CD4-positive, CD25-positive, alpha-beta regulatory T cell (primary cell): Measurements from ENCODE around the gene EIF4ENIF1. TPM values are rescaled to one million over a fixed set of nuclear protein-coding genes. Genes with fewer than 3 reads are reported as not detected.
A peak's percentile ranks its signal among the peaks of the same experiment; 100 is the strongest.
"Not testable (repeated sequence)": the region's sequence is repeated elsewhere in the genome, so short reads cannot be mapped to it uniquely, and the experiment has no call there.

ENCODE experiments used
- ATAC-seq, 2 donors: fragments of 150-1000 bp; cut with Tn5 transposase; one replicate each; pipeline ENCODE4 v1.10.0; 2021; ENCODE audit warnings: low read depth in 2 of 2, moderate number of reproducible peaks in 2 of 2, moderate library complexity in 1 of 2
- DNase-seq, 3 donors: peaks; one replicate each; pipeline versions ENCODE4 v3.0.0 to v3.0.0-alpha.2; 2012 to 2022; ENCODE audit warnings: mixed read lengths in 1 of 3
- H3K27ac ChIP-seq: one replicate; pipeline ENCODE4 v1.7.0; 2013; ENCODE audit warnings: mild to moderate bottlenecking, low read length; ENCODE audit not compliant: insufficient read depth, poor library complexity, severe bottlenecking
- H3K27me3 ChIP-seq: one replicate; pipeline ENCODE4 v1.7.0; 2013; ENCODE audit warnings: low read length; ENCODE audit not compliant: control insufficient read depth, insufficient read depth
- H3K36me3 ChIP-seq: one replicate; pipeline ENCODE4 v1.7.0; 2013; ENCODE audit warnings: mild to moderate bottlenecking, low read length, moderate library complexity; ENCODE audit not compliant: control insufficient read depth, insufficient read depth
- H3K4me1 ChIP-seq: 2 replicates; pipeline ENCODE4 v1.7.0; 2013; ENCODE audit warnings: mild to moderate bottlenecking, low read length; ENCODE audit not compliant: insufficient read depth, control insufficient read depth, poor library complexity, severe bottlenecking
- H3K4me3 ChIP-seq: one replicate; pipeline ENCODE4 v1.7.0; 2013; ENCODE audit warnings: low read depth, mild to moderate bottlenecking, low read length, moderate library complexity
- H3K9me3 ChIP-seq, 2 experiments: 1 replicate in 1 of 2; 2 replicates in 1 of 2; pipeline ENCODE4 v1.7.0; 2013; ENCODE audit warnings: low read length in 2 of 2, mild to moderate bottlenecking in 1 of 2, moderate library complexity in 1 of 2; ENCODE audit not compliant: control insufficient read depth in 2 of 2
- H3K27ac Mint-ChIP-seq, 3 donors: one replicate each; pipeline ENCODE4 v1.8.0; 2020 to 2022; ENCODE audit warnings: mild to moderate bottlenecking in 3 of 3, mixed read lengths in 3 of 3, moderate library complexity in 2 of 3
- H3K27me3 Mint-ChIP-seq: one replicate; pipeline ENCODE4 v1.8.0; 2022; ENCODE audit warnings: mild to moderate bottlenecking, mixed read lengths
- H3K36me3 Mint-ChIP-seq: one replicate; pipeline ENCODE4 v1.8.0; 2020; ENCODE audit warnings: mixed read lengths
- H3K4me1 Mint-ChIP-seq, 4 donors: one replicate each; pipeline ENCODE4 v1.8.0; 2020 to 2022; ENCODE audit warnings: mixed read lengths in 4 of 4, mild to moderate bottlenecking in 1 of 4
- H3K4me3 Mint-ChIP-seq, 4 donors: one replicate each; pipeline ENCODE4 v1.8.0; 2020 to 2022; ENCODE audit warnings: mild to moderate bottlenecking in 4 of 4, mixed read lengths in 4 of 4, moderate library complexity in 3 of 4
- H3K9me3 Mint-ChIP-seq, 7 donors: one replicate each; pipeline ENCODE4 v1.8.0; 2020 to 2022; ENCODE audit warnings: mixed read lengths in 7 of 7, mild to moderate bottlenecking in 3 of 7, moderate library complexity in 2 of 7
- polyA plus RNA-seq, 4 donors: library from polyadenylated mRNA; unstranded; fragments of 300-500 nt; fragmentation: Illumina TruSeq; gene quantifications; one replicate each; pipeline ENCODE4 v1.2.3, GENCODE V29; 2021
- total RNA-seq: library from RNA; stranded (reverse); gene quantifications from one replicate; pipeline ENCODE4 v1.2.3, GENCODE V29; 2022

The EIF4ENIF1 gene
- total and polyA plus RNA-seq, 5 donors from 2014 or later: 9.3 to 26.6 (median 11.6) TPM

GRCh38 chr22:31491218-31491962 is 1.7 kb upstream of the EIF4ENIF1 start:
- Histone ChIP-seq H3K36me3 (no peaks in the 10 kb centered on the region), H3K9me3 (no peaks in the 10 kb centered on the region), H3K4me3 (peak overlapping the region; percentile 93), H3K4me1 (peaks cover 53% of the 10 kb centered on the region), H3K27ac (peak overlapping the region; percentile 95), H3K27me3 (no peaks in the 10 kb centered on the region)
- no peaks in the 10 kb centered on the region for H3K9me3 Mint-ChIP-seq
- H3K36me3 Mint-ChIP-seq: peaks cover 4% of the 10 kb centered on the region
- H3K4me1 Mint-ChIP-seq: peaks cover 11 to 61% (median 29%) of the 10 kb centered on the region in 4 donors
- H3K27me3 Mint-ChIP-seq: peaks cover 4% of the 10 kb centered on the region
- peak overlapping the region; percentile 72 to 97 (median 94) for H3K4me3 Mint-ChIP-seq
- ATAC-seq (no peak), DNase-seq (no peak)
- H3K27ac Mint-ChIP-seq: peak overlapping the region; percentile 48 to 94 (median 94)

GRCh38 chr22:31490496-31490925 is 869 bp upstream of the EIF4ENIF1 start:
- H3K9me3 Mint-ChIP-seq: no peaks in the 10 kb centered on the region
- Histone ChIP-seq H3K27ac (peak overlapping the region; percentile 95), H3K9me3 (no peaks in the 10 kb centered on the region), H3K27me3 (no peaks in the 10 kb centered on the region), H3K4me1 (peaks cover 47% of the 10 kb centered on the region), H3K4me3 (peak overlapping the region; percentile 93), H3K36me3 (peaks cover 3% of the 10 kb centered on the region)
- peaks cover 4% of the 10 kb centered on the region for H3K36me3 Mint-ChIP-seq
- peak overlapping the region; percentile 93 to 94 (median 94) for H3K27ac Mint-ChIP-seq
- no peaks in the 10 kb centered on the region for H3K27me3 Mint-ChIP-seq
- DNase-seq (peak in 2 of 3 donors; percentile 25 to 80), ATAC-seq (peak; percentile 49 to 52)
- peak overlapping the region; percentile 90 to 97 (median 94) for H3K4me3 Mint-ChIP-seq
- peaks cover 7 to 56% (median 26%) of the 10 kb centered on the region in 4 donors for H3K4me1 Mint-ChIP-seq

DNA sequence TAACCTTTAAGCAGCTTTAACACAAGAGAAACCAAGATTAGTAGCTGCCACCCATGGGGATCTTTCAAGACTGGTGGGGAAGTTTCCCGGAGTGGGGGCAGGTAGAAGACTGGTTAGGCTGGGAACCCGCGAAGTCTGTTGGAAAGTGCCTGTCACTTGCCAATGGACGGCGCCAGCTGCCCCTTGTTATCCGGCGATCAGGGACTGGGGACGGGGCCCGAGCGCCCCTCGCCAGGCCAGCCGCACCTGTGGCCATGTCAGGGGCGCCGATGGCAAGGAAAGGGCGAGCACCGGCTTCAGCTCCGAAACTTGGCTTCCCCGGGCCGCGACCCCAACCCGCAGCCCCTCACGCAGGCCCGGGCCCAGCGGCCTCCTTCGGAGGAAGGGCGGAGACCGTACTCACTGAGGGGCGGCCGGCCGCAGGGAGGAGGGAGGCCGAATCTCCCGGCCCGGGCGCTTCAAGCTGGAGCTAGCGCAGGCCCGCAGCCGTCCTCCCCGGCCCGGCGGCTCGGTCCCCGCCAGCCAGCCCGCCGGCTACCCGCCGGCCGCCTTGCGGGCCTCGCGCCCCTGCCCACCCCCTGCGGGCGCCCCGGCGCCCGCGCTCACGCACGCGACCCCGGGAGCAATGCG is 539 bp downstream of the EIF4ENIF1 start:
- Mint-ChIP-seq H3K9me3 (no peaks in the 10 kb centered on the region), H3K4me3 (peak overlapping the region; percentile 87 to 96 (median 92)), H3K36me3 (peaks cover 17% of the 10 kb centered on the region), H3K27ac (peak overlapping the region; percentile 83 to 94 (median 88)), H3K27me3 (no peaks in the 10 kb centered on the region), H3K4me1 (peaks cover 10 to 62% (median 32%) of the 10 kb centered on the region in 4 donors)
- ATAC-seq (peak in 1 of 2 donors; percentile 3), DNase-seq (peak; percentile 11 to 40 (median 16))
- H3K27ac ChIP-seq: peak overlapping the region; percentile 95
- peaks cover 12% of the 10 kb centered on the region for H3K36me3 ChIP-seq
- H3K27me3 ChIP-seq: no peaks in the 10 kb centered on the region
- peak overlapping the region; percentile 81 for H3K4me3 ChIP-seq
- peaks cover 33% of the 10 kb centered on the region for H3K4me1 ChIP-seq
- no peaks in the 10 kb centered on the region for H3K9me3 ChIP-seq

DNA sequence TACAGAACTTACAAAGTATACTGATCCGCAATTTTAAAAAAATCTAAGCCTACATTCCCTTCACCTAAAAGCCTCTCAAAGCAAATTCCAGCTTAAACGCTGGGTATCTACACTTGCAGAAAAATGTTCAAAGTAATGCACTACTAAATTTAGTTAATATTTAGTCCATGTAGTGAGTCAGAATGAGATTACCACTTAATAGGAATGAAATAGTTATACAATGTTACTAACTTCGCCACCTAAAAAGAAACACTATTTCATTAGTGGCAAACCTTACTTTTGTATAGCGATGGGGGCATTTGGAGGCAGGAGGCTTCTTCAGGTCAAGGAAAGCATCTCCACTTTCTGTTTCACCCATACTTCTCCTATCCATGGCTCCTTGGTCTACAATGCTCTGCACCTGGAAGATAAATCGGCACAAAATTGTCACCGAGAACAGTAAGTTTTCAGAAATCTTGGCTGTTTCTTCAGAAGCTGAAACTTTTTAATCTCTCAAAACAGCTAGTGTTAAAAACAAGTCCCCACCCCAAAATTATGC is 1.2 kb downstream of the EIF4ENIF1 start:
- peak overlapping the region; percentile 83 to 94 (median 88) for H3K27ac Mint-ChIP-seq
- H3K4me1 ChIP-seq: peaks cover 30% of the 10 kb centered on the region
- H3K27ac ChIP-seq: peak overlapping the region; percentile 95
- peak overlapping the region; percentile 83 to 94 (median 88) for H3K4me3 Mint-ChIP-seq
- H3K27me3 ChIP-seq: no peaks in the 10 kb centered on the region
- H3K27me3 Mint-ChIP-seq: no peaks in the 10 kb centered on the region
- no peak for DNase-seq
- peaks cover 13 to 62% (median 33%) of the 10 kb centered on the region in 4 donors for H3K4me1 Mint-ChIP-seq
- no peaks in the 10 kb centered on the region for H3K9me3 ChIP-seq
- H3K4me3 ChIP-seq: peak overlapping the region; percentile 81
- H3K36me3 ChIP-seq: peaks cover 19% of the 10 kb centered on the region
- H3K36me3 Mint-ChIP-seq: peaks cover 24% of the 10 kb centered on the region
- ATAC-seq: no peak
- H3K9me3 Mint-ChIP-seq: no peaks in the 10 kb centered on the region

DNA sequence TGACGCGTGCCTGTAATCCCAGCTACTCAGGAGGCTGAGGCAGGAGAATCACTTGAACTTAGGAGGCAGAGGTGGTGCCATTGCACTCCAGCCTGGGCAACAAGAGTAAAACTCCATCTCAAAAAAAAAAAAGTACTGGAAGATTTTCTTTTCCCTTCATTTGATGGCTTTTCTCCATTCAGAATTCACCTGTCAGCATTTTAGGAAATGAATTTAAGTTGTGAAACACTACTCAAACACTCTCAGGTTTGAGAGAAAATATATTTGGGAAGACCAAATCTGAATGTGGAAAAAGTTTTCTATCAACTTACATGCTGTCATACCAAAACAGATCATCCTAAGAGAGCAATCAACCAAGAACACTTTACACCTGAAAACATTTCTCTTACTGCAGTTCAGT is 2.7 kb downstream of the EIF4ENIF1 start:
- no peak for ATAC-seq
- Mint-ChIP-seq H3K27ac (peak overlapping the region in 1 of 3 donors; percentile 62), H3K9me3 (no peaks in the 10 kb centered on the region), H3K4me3 (peak overlapping the region in 3 of 4 donors; percentile 48 to 78 (median 69)), H3K27me3 (no peaks in the 10 kb centered on the region), H3K36me3 (peaks cover 27% of the 10 kb centered on the region), H3K4me1 (peaks cover 13 to 66% (median 32%) of the 10 kb centered on the region in 4 donors)
- H3K4me1 ChIP-seq: peaks cover 28% of the 10 kb centered on the region
- H3K9me3 ChIP-seq: no peaks in the 10 kb centered on the region
- no peak for DNase-seq
- H3K27ac ChIP-seq: no peak overlapping the region
- no peak overlapping the region for H3K4me3 ChIP-seq
- no peaks in the 10 kb centered on the region for H3K27me3 ChIP-seq
- H3K36me3 ChIP-seq: peaks cover 33% of the 10 kb centered on the region

- H3K27me3 Mint-ChIP-seq, H3K27ac Mint-ChIP-seq, H3K27ac ChIP-seq, H3K4me3 ChIP-seq, H3K27me3 ChIP-seq, H3K9me3 ChIP-seq, H3K9me3 Mint-ChIP-seq, DNase-seq, ATAC-seq: not testable (repeated sequence)
- H3K4me3 Mint-ChIP-seq: peak overlapping the region in 1 of 4 donors; percentile 69
- Histone ChIP-seq H3K4me1 (peaks cover 23% of the 10 kb centered on the region), H3K36me3 (peaks cover 39% of the 10 kb centered on the region)
- peaks cover 31% of the 10 kb centered on the region for H3K36me3 Mint-ChIP-seq
- peaks cover 13 to 65% (median 31%) of the 10 kb centered on the region in 4 donors for H3K4me1 Mint-ChIP-seq
These were observed 3.3 kb downstream of the EIF4ENIF1 start for GRCh38 chr22:31486369-31486768.

- Mint-ChIP-seq H3K27ac (peak overlapping the region in 1 of 3 donors; percentile 38), H3K36me3 (peaks cover 40% of the 10 kb centered on the region), H3K4me1 (peaks cover 6 to 46% (median 16%) of the 10 kb centered on the region in 4 donors)
- not testable (repeated sequence) for H3K27ac ChIP-seq, H3K27me3 Mint-ChIP-seq, DNase-seq, H3K27me3 ChIP-seq, ATAC-seq, H3K4me3 Mint-ChIP-seq, H3K9me3 Mint-ChIP-seq, H3K4me1 ChIP-seq, H3K9me3 ChIP-seq, H3K4me3 ChIP-seq
- peaks cover 57% of the 10 kb centered on the region for H3K36me3 ChIP-seq
These were observed 7.2 kb downstream of the EIF4ENIF1 start for GRCh38 chr22:31482470-31482869.
